NCI-H2171 (cell line): Measurements from ENCODE around the gene TFE3.
"Not testable (repeated sequence)": the region's sequence is repeated elsewhere in the genome, so short reads cannot be mapped to it uniquely, and the experiment has no call there.

Experiments
- DNase-seq: peaks from one replicate; lab custom pipeline; 2025; lab: John Stamatoyannopoulos, UW

TFE3 gene

DNA sequence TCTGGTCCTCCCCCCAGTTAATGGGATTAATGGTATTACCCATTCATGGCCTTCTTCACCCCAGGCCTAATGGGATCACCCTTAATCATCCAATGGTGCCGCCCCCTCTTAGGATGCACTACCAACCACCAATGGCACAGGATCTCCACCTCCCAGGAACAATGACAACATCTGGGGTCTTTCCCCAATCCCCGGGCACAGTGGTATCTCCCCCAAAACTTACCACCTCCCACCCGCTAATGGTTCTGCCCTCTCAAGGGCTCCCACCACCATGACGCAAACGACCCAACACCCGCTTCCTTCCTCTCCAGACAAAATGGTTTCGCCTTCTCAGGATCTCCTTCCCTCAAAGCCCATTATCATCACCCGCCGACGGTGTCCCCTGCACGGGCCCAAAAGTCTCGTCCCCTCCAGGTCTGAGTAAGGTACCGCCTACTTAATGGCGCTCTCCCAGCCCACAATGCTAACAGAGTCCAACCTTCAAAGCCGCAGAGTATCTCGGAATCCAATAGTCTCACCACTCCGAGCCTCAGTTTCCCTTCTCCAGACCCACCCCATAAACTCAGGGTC is 41.6 kb downstream of the TFE3 start:
- DNase-seq, result peak; percentile 25

DNA sequence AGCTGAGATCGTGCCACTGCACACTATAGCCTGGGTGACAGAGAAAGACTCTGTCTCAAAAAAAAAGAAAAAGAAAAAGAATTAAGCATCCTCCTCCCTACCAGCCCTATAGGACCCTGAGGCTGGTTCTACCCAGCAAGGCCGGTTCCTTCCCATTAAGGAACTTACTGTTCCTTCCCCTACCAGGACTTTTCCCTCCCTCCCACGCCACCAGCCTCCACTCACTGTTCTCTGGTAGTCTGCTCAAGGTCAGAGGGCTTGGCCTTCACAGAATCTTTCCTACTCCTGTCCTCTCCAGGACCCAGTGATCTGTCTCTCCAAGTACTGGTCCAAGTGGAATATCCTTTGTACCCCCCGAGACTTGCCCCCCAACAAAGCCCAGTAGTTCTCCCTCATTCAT is 42.5 kb downstream of the TFE3 start:
- no peak for DNase-seq

DNA sequence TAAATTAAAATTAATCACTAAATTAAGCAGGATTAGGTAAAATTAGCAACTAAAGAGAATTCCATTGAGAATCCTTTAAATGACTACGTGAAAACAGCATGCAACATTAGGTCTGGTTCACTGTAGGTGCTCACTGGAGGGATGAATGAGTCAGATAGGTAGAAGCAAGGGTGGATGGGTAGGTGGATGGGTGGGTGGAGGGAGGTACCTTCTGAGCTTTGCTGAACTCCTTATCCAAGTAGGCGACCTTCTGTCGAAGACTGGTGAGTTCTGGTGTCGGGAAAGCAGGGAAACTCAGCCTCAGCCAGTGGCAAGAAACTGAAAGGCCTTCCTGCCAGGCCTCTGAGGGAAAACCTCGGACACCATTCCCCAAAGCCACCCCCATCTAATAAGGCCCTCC is 44.1 kb downstream of the TFE3 start:
- no peak for DNase-seq

DNA sequence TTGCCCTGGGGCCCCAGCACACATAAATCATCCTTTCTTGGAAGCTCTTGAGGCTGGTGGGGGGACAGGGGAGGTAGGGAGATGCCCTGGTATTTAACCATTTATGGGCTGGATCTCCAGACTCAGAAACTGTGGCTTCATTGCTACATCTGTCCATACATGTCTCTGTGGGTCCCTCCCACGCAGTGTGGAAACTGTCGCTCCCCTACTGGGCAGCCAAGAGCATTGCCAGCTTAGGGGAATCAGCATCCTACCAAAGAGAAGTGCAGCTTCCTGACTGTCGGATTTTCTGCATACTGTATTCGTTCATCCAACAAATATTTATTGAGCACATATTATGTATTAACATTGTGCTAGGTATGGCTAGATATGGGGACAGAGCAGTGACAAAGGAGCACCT is 44.8 kb downstream of the TFE3 start:
- DNase-seq, result no peak

DNA sequence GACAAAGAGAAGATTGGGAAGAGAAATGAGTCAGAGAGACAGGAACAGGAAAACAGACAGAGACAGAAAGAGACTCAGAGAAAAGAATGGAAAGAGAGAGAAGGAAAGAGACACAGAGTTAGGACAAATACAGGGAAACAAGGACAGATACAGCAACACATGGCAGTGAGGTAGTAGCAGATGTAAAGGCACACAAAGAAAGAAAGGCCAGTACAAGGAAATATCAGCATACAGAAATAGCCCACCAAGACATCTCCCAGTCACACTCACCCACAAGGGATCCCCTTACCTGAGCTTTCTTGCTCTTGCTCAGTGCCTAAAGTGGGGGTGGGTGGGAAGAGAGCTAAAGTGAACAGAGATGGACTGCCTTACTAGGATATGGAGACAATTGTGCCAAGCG is 45.3 kb downstream of the TFE3 start:
- no peak for DNase-seq

DNA sequence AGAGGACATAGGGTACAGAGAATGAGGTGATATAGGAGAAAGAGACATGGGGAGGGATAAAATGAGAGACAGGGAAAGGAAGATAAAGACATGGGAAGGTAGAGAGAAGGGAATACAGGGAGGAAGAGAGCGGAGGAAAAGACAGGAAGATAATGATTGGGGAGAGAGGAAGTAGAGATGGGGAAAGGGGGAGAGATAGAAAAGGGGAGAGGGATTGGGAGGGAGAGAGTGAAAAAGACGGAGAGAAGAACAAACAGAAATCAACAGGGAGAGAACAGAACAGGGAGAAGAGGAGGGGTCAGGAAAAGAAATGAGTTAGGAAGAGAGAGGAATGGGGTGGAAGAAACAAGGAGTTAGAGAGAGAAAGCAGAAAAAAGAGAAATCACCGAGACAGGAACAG is 45.7 kb downstream of the TFE3 start:
- DNase-seq, result no peak

DNA sequence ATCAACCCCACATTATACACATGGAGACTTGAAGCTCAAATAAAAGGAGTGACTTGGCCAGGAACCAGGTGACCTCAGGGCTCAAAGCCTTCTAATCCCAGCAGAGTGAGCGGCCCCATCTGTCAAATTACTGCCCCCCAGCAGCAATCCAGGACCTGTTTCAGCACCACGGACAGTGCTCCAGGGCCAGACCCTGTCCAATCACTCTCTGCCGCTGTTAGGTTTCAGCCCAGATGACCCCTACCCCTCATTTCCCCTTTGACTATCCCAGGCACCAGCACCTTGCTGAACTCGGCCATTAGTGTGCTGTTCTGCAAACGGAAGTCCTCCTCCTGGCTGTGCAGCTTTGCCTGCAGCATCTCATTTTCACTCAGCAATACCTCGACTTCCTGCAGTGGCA is 46.2 kb downstream of the TFE3 start:
- DNase-seq, result no peak

DNA sequence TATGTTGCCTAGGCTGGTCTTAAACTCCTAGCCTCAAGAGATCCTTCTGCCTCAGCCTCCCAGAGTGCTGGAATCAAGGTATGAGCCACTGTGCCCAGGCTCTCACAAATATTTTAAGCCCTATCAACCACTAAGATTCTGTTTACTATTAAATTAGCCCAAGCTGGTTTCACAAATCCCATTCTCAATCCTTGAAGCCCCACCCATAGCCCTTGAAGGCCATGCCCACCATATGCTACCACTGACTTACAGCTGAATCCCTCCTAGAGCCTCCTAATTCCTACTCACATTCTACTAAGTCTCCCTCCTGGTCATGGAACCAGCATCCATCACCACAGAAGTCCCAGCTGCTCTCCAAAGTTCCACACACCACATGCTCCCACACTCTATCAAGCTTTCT is 50.8 kb downstream of the TFE3 start:
- DNase-seq, result no peak

DNA sequence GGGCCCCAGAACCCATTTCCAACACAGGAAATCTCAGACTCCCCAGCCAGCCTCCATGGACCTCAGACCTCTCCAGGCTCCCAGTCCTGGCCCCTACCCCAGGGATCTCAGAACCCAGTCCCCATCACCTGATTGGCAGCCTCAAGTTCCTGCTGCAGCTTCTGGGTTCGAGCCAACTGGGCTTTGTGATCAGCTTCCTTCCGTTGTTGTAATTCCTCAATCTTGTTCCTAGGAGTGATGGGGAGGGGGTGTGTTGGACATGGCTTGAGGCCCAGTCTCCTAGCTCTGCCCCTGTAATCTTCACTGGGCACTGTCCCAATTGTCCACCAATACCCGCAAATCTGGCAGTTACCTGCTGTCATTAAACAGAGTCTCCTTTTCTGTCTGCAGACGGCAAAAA is 53.7 kb downstream of the TFE3 start:
- no peak for DNase-seq

DNA sequence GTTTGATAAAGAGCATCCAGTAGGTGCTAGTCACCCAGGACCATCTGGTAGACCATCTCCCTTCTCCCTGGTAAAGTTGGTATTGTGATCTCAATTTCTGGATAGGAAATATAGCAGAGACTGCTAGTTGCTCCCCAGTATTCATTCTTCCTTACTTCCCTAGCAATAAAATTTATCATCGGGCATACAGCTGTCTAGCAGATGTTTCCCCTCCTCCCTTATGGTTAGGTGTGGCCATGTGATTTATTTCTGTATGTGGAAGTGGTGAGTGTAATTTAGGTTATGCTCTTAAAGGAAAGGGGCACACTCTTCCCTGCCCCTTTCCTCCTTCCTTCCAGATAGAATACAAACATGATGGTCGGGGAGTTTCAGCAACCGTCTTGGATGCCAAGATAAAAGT is 59.3 kb downstream of the TFE3 start:
- no peak for DNase-seq

DNA sequence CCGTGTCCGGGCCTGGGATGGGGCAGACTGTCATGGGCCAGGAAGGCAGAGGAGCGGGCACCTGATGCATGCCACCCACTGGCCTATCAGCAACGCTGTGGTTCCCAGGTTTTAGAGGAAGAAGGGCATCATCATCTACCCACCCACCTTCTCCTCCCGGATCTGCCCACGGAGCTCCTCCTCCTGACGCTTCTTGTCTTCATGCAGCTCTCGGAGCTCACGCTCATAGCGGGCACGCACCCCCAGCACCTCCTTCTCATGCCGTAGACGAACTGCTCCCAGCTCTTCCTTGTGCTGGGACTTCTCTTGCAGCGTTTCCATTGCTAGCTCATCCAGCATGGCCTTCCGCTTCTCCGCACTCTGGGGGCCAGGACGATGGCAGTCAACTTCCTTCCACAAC is 60.1 kb downstream of the TFE3 start:
- no peak for DNase-seq

DNA sequence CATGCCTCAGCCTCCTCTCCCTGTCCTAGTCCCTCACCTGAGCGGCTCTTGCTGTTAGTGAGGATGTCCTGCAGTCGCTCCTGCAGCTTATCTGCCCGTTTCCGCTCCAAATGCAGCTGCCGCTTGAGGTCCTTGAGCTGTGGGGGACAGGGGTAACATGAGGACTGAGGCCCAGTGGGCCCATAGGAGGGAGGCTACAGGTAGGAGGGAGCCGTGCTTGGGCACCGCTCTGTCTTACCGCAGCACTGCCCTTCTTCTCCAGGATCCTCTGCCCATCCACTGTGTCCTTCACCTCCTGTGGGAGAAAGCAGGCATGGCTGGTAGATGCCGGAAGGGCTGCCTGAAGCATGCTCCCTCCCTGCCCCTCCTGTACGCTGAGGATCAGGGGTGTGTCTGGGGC is 62.0 kb downstream of the TFE3 start:
- DNase-seq, result no peak

DNA sequence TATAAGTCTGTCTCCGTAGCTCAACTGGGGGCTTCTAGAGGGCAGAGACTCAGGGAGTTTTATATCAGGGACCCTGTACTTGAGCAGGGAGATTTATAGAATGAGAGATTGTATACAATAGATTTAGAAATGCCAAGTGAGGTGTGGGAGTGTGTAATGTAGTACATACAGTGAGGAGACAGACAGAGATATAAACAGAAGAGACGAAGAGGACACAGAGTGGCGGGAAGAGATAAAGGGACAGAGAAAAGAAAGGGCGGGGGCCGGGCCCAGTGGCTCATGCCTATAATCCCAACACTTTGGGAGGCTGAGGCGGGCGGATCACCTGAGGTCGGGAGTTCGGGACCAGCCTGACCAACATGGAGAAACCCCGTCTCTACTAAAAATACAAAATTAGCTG is 62.8 kb downstream of the TFE3 start:
- not testable (repeated sequence) for DNase-seq
